RWPE2 (cell line): ENCODE measurements around the gene ACOT12.
A peak's percentile ranks its signal among the peaks of the same experiment; 100 is the strongest.

Experiments
- ATAC-seq: fragments of 200-7000 bp; cut with Tn5 transposase; 3 replicates; pipeline ENCODE4 v1.9.1; 2021; ENCODE audit warnings: low read depth
- DNase-seq: peaks from one replicate; pipeline ENCODE4 v3.0.0-alpha.2; 2020; ENCODE audit warnings: low spot score
- H3K27ac ChIP-seq: fragments of 450-650 bp; 2 replicates; pipeline ENCODE4 v1.5.1; 2017; ENCODE audit warnings: mild to moderate bottlenecking; ENCODE audit not compliant: poor library complexity, severe bottlenecking
- H3K27me3 ChIP-seq: fragments of 250-450 bp; sonication (Bioruptor Pico); 2 replicates; pipeline ENCODE4 v1.5.1; 2021; ENCODE audit warnings: mild to moderate bottlenecking, moderate library complexity; ENCODE audit not compliant: insufficient read depth, poor library complexity, severe bottlenecking
- H3K36me3 ChIP-seq: fragments of 250-450 bp; sonication (Bioruptor Pico); 2 replicates; pipeline ENCODE4 v1.5.1; 2020; ENCODE audit warnings: low read depth, mild to moderate bottlenecking, moderate library complexity
- H3K4me1 ChIP-seq: fragments of 250-450 bp; sonication (Bioruptor Pico); 2 replicates; pipeline ENCODE4 v1.5.1; 2021; ENCODE audit warnings: mild to moderate bottlenecking, moderate library complexity; ENCODE audit not compliant: insufficient read depth, poor library complexity, severe bottlenecking
- H3K4me3 ChIP-seq: fragments of 250-450 bp; sonication (Bioruptor Pico); 2 replicates; pipeline ENCODE4 v1.5.1; 2021; ENCODE audit warnings: mild to moderate bottlenecking, moderate library complexity; ENCODE audit not compliant: severe bottlenecking
- H3K9me3 ChIP-seq: fragments of 250-450 bp; sonication (Bioruptor Pico); 2 replicates; pipeline ENCODE4 v1.5.1; 2021; ENCODE audit warnings: mild to moderate bottlenecking, moderate library complexity; ENCODE audit not compliant: severe bottlenecking
- CTCF ChIP-seq: fragments of 450-650 bp; IDR thresholded peaks from one replicate; pipeline ENCODE4 v1.5.1; 2017; ENCODE audit warnings: mild to moderate bottlenecking, moderate library complexity; ENCODE audit not compliant: poor library complexity, severe bottlenecking

The ACOT12 gene

GRCh38 chr5:81337803-81338202 lies 56.1 kb downstream of the ACOT12 start:
- no peaks in the 10 kb centered on the region for H3K27me3 ChIP-seq
- H3K27ac ChIP-seq, result no peak overlapping the region
- H3K9me3 ChIP-seq, result no peaks in the 10 kb centered on the region
- H3K4me3 ChIP-seq, result no peak overlapping the region
- TF ChIP-seq CTCF, result no peak
- DNase-seq (no peak), ATAC-seq (no peak)
- H3K36me3 ChIP-seq, result no peaks in the 10 kb centered on the region
- no peaks in the 10 kb centered on the region for H3K4me1 ChIP-seq

GRCh38 chr5:81336556-81336955 lies 57.4 kb downstream of the ACOT12 start:
- no peak overlapping the region for H3K4me3 ChIP-seq
- H3K27me3 ChIP-seq, result no peaks in the 10 kb centered on the region
- DNase-seq (no peak), ATAC-seq (no peak)
- H3K27ac ChIP-seq, result no peak overlapping the region
- H3K4me1 ChIP-seq, result no peaks in the 10 kb centered on the region
- no peaks in the 10 kb centered on the region for H3K9me3 ChIP-seq
- H3K36me3 ChIP-seq, result no peaks in the 10 kb centered on the region
- TF ChIP-seq CTCF, result no peak

GRCh38 chr5:81335946-81336345 lies 58.0 kb downstream of the ACOT12 start:
- ATAC-seq (no peak), DNase-seq (no peak)
- Histone ChIP-seq H3K27me3 (no peaks in the 10 kb centered on the region), H3K9me3 (no peaks in the 10 kb centered on the region), H3K36me3 (no peaks in the 10 kb centered on the region), H3K27ac (no peak overlapping the region), H3K4me3 (no peak overlapping the region), H3K4me1 (no peaks in the 10 kb centered on the region)
- TF ChIP-seq CTCF, result no peak

- H3K27me3 ChIP-seq, result no peaks in the 10 kb centered on the region
- no peak overlapping the region for H3K4me3 ChIP-seq
- no peak overlapping the region for H3K27ac ChIP-seq
- TF ChIP-seq CTCF, result no peak
- H3K9me3 ChIP-seq, result no peaks in the 10 kb centered on the region
- ATAC-seq, result no peak
- H3K4me1 ChIP-seq, result no peaks in the 10 kb centered on the region
- no peaks in the 10 kb centered on the region for H3K36me3 ChIP-seq
- no peak for DNase-seq
Measured at GRCh38 chr5:81334304-81335061, 59.5 kb downstream of the ACOT12 start.

- TF ChIP-seq CTCF, result no peak
- no peak overlapping the region for H3K27ac ChIP-seq
- no peaks in the 10 kb centered on the region for H3K9me3 ChIP-seq
- no peaks in the 10 kb centered on the region for H3K36me3 ChIP-seq
- no peak overlapping the region for H3K4me3 ChIP-seq
- H3K4me1 ChIP-seq, result no peaks in the 10 kb centered on the region
- peak; percentile 31; the same call in 1 of the 3 replicates for ATAC-seq
- peaks cover 4% of the 10 kb centered on the region for H3K27me3 ChIP-seq
- DNase-seq, result no peak
Measured at GRCh38 chr5:81326554-81326953, 67.4 kb downstream of the ACOT12 start.
